HEK293 (cell line): ENCODE measurements around the gene IGFN1.

ENCODE experiments used
- CTCF ChIP-seq: fragments of 450-650 bp; formaldehyde crosslinking; IDR thresholded peaks from 2 replicates; pipeline ENCODE4 v1.5.1; 2016; ENCODE audit warnings: missing biosample characterization, missing genetic modification characterization
- HOXA7 ChIP-seq: sonication (generic); formaldehyde crosslinking; IDR thresholded peaks from 2 replicates; pipeline ENCODE4 v1.8.1; 2022; ENCODE audit warnings: missing genetic modification reagents, borderline replicate concordance
- PRDM6 ChIP-seq: fragments of 450-650 bp; formaldehyde crosslinking; IDR thresholded peaks from 2 replicates; pipeline ENCODE4 v1.5.1; 2017; ENCODE audit warnings: missing biosample characterization, missing genetic modification characterization
- SP3 ChIP-seq: fragments of 450-650 bp; formaldehyde crosslinking; IDR thresholded peaks from 2 replicates; pipeline ENCODE4 v1.5.1; 2016; ENCODE audit warnings: missing biosample characterization, missing genetic modification characterization
- YY1 ChIP-seq: fragments of 450-650 bp; formaldehyde crosslinking; IDR thresholded peaks from 2 replicates; pipeline ENCODE4 v1.5.1; 2018; ENCODE audit warnings: missing biosample characterization, missing genetic modification characterization
- ZBTB20 ChIP-seq: fragments of 450-650 bp; formaldehyde crosslinking; IDR thresholded peaks from 2 replicates; pipeline ENCODE4 v1.5.1; 2016; ENCODE audit warnings: missing biosample characterization, missing genetic modification characterization
- ZBTB7A ChIP-seq: fragments of 450-650 bp; formaldehyde crosslinking; IDR thresholded peaks from 2 replicates; pipeline ENCODE4 v1.5.1; 2016; ENCODE audit warnings: low read depth, missing biosample characterization, missing genetic modification characterization
- ZNF311 ChIP-seq: fragments of 450-650 bp; formaldehyde crosslinking; IDR thresholded peaks from 2 replicates; pipeline ENCODE4 v1.5.1; 2017; ENCODE audit warnings: missing biosample characterization, missing genetic modification characterization, borderline replicate concordance
- ZNF350 ChIP-seq: fragments of 450-650 bp; formaldehyde crosslinking; IDR thresholded peaks from 2 replicates; pipeline ENCODE4 v1.5.0; 2017; ENCODE audit warnings: missing biosample characterization, mild to moderate bottlenecking, missing genetic modification characterization
- ZNF670 ChIP-seq: fragments of 450-650 bp; formaldehyde crosslinking; IDR thresholded peaks from 2 replicates; pipeline ENCODE4 v1.5.1; 2016; ENCODE audit warnings: missing biosample characterization, missing genetic modification characterization, low read depth
- ZNF776 ChIP-seq: fragments of 450-650 bp; formaldehyde crosslinking; IDR thresholded peaks from 2 replicates; pipeline ENCODE4 v1.5.0; 2017; ENCODE audit warnings: missing biosample characterization, missing genetic modification characterization, borderline replicate concordance

GRCh38 chr1:201218409-201218808 is 27.8 kb downstream of the IGFN1 start:
- TF ChIP-seq PRDM6, result no peak
- TF ChIP-seq ZNF670 (tag by site-specific recombination), result no peak
- TF ChIP-seq CTCF, result no peak
- no peak for TF ChIP-seq ZNF776 (tag by site-specific recombination)
- TF ChIP-seq SP3, result no peak
- no peak for TF ChIP-seq ZNF311 (tag by site-specific recombination)
- TF ChIP-seq ZBTB20, result no peak
- no peak for TF ChIP-seq HOXA7 (CRISPR knock-in tag)
- TF ChIP-seq YY1 (tag by site-specific recombination), result no peak
- no peak for TF ChIP-seq ZNF350 (tag by site-specific recombination)
- no peak for TF ChIP-seq ZBTB7A (tag by site-specific recombination)
